ENCODE results near the gene TRIM32.

The TRIM32 gene

GRCh38 chr9:116704470-116704869 is 17.4 kb downstream of the TRIM32 start:
- Mint-ChIP-seq H3K4me3 (no peak overlapping the region), H3K27me3 (ENCODE audit: low read depth) (no peaks in the 10 kb centered on the region), H3K36me3 (ENCODE audit: low read depth) (peaks cover 38% of the 10 kb centered on the region)

GRCh38 chr9:116705531-116705930 is 18.4 kb downstream of the TRIM32 start:
- TF ChIP-seq CTCF (IDR thresholded peaks at IDR 0.05; ENCODE audit: unreplicated experiment in 3 of 3): no peak
- Mint-ChIP-seq H3K36me3 (ENCODE audit: low read depth) (peaks cover 28% of the 10 kb centered on the region), H3K4me1 (no peaks in the 10 kb centered on the region), H3K4me3 (no peak overlapping the region), H3K27me3 (ENCODE audit: low read depth) (no peaks in the 10 kb centered on the region), H3K9me3 (peaks cover 2% of the 10 kb centered on the region), H3K27ac (no peak overlapping the region)

More at GRCh38 chr9:116704470-116704869, 17.4 kb downstream of the TRIM32 start:
- H3K9me3 Mint-ChIP-seq: peaks cover 2% of the 10 kb centered on the region
- no peaks in the 10 kb centered on the region for H3K4me1 Mint-ChIP-seq
- TF ChIP-seq CTCF (IDR thresholded peaks at IDR 0.05; ENCODE audit: unreplicated experiment in 3 of 3): no peak
- no peak overlapping the region for H3K27ac Mint-ChIP-seq

- Mint-ChIP-seq H3K27me3 (ENCODE audit: low read depth) (no peaks in the 10 kb centered on the region), H3K4me1 (no peaks in the 10 kb centered on the region), H3K4me3 (no peak overlapping the region), H3K9me3 (no peaks in the 10 kb centered on the region), H3K27ac (no peak overlapping the region), H3K36me3 (ENCODE audit: low read depth) (peaks cover 17% of the 10 kb centered on the region)
- no peak for TF ChIP-seq CTCF (IDR thresholded peaks at IDR 0.05; ENCODE audit: unreplicated experiment in 3 of 3)
Measured at GRCh38 chr9:116706310-116707290, 19.5 kb downstream of the TRIM32 start.

- no peak overlapping the region for H3K4me3 Mint-ChIP-seq
- no peak for TF ChIP-seq CTCF (IDR thresholded peaks at IDR 0.05; ENCODE audit: unreplicated experiment in 3 of 3)
- H3K4me1 Mint-ChIP-seq: no peaks in the 10 kb centered on the region
- H3K9me3 Mint-ChIP-seq: no peaks in the 10 kb centered on the region
- no peak overlapping the region for H3K27ac Mint-ChIP-seq
- H3K36me3 Mint-ChIP-seq (ENCODE audit: low read depth): no peaks in the 10 kb centered on the region
- no peaks in the 10 kb centered on the region for H3K27me3 Mint-ChIP-seq (ENCODE audit: low read depth)
Measured at GRCh38 chr9:116712781-116713180, 25.7 kb downstream of the TRIM32 start.

- no peak for TF ChIP-seq CTCF (IDR thresholded peaks at IDR 0.05; ENCODE audit: unreplicated experiment in 3 of 3)
Measured at GRCh38 chr9:116713271-116713670, 26.2 kb downstream of the TRIM32 start.

GRCh38 chr9:116715751-116716150 is 28.6 kb downstream of the TRIM32 start:
- no peak for TF ChIP-seq CTCF (IDR thresholded peaks at IDR 0.05; ENCODE audit: unreplicated experiment in 3 of 3)
- Mint-ChIP-seq H3K27ac (no peak overlapping the region), H3K4me3 (no peak overlapping the region), H3K27me3 (ENCODE audit: low read depth) (no peaks in the 10 kb centered on the region), H3K9me3 (no peaks in the 10 kb centered on the region), H3K4me1 (no peaks in the 10 kb centered on the region), H3K36me3 (ENCODE audit: low read depth) (no peaks in the 10 kb centered on the region)

More at GRCh38 chr9:116713271-116713670, 26.2 kb downstream of the TRIM32 start:
- Mint-ChIP-seq H3K4me1 (no peaks in the 10 kb centered on the region), H3K36me3 (ENCODE audit: low read depth) (no peaks in the 10 kb centered on the region), H3K27me3 (ENCODE audit: low read depth) (no peaks in the 10 kb centered on the region), H3K4me3 (no peak overlapping the region), H3K9me3 (no peaks in the 10 kb centered on the region), H3K27ac (no peak overlapping the region)

Measured in nephron (organoid).